AG09309 (cell line): ENCODE data around the gene NMRK1.

Source experiments
- DNase-seq: peaks from one replicate; pipeline ENCODE4 v3.0.0-alpha.2; 2010; ENCODE audit warnings: low read depth
- H3K4me3 ChIP-seq: 2 replicates; pipeline ENCODE4 v1.5.1; 2011; ENCODE audit warnings: mild to moderate bottlenecking, low read depth, low read length, moderate library complexity; ENCODE audit not compliant: control insufficient read depth
- TF ChIP-seq, protein P1 (sequence below): IDR thresholded peaks from 2 replicates; pipeline ENCODE4 v1.5.1; 2011; ENCODE audit warnings: mild to moderate bottlenecking, low read depth, low read length, inconsistent platforms; ENCODE audit not compliant: insufficient read depth, control insufficient read depth; ENCODE audit errors: missing control alignments

Gene NMRK1

DNA sequence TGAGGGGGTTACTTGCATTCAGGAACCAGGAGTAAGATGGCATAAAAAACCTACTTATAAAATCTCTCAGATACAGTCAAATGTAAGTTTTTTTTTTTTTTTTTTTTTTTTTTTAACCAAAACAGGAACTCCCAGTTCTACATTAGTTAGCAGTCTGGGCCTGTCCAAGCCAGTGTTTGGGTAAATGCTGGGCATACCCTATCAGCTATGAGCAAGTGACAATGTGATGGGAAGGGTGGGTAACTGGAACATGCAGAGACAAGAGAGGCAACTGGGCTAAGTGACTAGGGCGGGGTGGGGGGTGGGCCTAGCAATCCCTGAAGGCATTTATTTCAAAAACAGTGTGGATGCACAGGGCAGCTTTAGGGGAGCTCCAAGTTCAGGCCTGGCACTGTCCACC lies 2.3 kb downstream of the NMRK1 start:
- H3K4me3 ChIP-seq, result no peak overlapping the region
- no peak for DNase-seq
- TF ChIP-seq, protein P1, sequence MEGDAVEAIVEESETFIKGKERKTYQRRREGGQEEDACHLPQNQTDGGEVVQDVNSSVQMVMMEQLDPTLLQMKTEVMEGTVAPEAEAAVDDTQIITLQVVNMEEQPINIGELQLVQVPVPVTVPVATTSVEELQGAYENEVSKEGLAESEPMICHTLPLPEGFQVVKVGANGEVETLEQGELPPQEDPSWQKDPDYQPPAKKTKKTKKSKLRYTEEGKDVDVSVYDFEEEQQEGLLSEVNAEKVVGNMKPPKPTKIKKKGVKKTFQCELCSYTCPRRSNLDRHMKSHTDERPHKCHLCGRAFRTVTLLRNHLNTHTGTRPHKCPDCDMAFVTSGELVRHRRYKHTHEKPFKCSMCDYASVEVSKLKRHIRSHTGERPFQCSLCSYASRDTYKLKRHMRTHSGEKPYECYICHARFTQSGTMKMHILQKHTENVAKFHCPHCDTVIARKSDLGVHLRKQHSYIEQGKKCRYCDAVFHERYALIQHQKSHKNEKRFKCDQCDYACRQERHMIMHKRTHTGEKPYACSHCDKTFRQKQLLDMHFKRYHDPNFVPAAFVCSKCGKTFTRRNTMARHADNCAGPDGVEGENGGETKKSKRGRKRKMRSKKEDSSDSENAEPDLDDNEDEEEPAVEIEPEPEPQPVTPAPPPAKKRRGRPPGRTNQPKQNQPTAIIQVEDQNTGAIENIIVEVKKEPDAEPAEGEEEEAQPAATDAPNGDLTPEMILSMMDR, result no peak

DNA sequence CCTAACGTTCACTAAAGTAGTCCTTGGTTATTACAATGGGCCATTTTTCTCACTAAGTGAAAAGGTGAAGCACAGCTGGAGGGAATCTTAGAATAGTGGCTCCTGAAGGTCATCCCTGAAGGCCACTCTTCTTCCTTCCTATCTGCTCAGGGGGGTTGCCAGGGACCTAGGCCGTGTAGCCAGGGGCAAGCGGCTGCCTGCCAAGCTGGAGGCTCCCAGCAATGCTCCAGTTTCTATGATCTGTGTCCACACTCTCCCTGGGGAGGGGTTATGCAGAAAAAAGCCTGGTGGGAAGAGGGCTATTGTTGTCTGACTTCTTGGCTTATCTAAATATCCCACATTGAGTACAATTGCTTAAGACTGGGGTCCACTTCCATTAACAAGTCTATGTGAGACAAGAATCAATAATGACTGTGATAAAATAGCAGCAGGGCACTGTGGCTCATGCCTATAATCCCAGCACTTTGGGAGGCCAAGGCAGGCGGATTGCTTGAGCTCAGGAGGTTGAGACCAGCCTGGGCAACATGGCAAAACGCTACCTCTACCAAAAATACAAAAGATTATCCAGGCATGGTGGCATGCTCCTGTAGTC lies 3.8 kb downstream of the NMRK1 start:
- H3K4me3 ChIP-seq, result no peak overlapping the region
- DNase-seq, result no peak
- TF ChIP-seq, protein P1, result no peak

DNA sequence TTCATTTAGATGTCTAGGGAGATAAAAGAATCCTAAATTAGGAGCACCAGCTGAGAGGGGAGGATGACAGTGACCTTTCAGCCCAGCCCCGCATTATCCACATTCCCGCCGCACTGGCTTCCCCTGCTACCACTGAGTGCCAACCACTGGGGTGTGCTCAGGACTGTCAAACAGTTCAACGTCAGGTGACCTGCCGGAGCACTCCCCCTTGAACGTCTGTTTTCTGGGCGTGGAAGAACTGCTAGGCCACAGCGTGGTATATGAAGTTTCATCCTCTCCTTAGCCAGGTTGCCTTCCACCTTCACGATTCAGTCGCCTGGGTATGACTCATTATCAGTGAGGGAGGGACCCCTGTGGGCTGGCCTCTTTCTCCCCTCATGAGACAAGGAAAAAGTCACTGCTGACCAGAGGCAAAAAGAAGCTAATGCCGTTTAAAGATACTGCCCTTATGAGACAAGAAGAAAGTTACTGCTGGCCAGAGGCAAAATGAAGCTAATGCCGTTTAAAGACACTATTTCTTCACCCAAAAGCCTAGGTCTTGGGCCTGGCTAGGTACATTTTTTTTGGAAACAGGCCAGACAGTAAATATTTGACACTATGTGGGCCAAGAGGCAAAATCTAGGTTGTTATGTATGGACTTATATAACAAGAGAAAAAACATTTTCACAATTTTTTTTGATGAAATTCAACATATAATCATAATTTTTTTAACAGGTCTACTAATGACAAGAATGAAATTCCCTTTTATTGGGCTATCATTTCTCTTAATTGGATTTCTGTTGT lies 4.6 kb downstream of the NMRK1 start:
- TF ChIP-seq, protein P1, result no peak
- no peak for DNase-seq
- H3K4me3 ChIP-seq, result no peak overlapping the region

DNA sequence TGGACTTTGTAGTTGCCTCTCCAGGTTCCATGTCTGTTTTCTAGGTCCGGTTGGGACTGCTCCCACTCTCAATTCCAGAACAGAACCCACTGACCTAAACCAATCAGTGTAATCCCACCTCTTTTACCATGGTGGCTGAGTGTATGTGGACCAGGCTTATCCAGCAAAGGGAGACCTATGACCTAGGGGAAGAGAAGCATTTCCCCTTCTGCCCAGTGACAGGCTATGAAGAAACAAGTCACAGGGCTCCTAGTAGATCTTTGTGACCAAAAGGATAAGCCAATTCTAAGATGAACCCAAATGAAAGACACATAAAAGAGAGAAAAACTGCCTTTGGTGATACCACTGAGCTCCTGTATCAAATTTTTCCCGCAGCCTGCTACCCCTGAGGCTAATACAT lies 6.3 kb downstream of the NMRK1 start:
- no peak for DNase-seq
- TF ChIP-seq, protein P1, result no peak
- H3K4me3 ChIP-seq, result no peak overlapping the region

DNA sequence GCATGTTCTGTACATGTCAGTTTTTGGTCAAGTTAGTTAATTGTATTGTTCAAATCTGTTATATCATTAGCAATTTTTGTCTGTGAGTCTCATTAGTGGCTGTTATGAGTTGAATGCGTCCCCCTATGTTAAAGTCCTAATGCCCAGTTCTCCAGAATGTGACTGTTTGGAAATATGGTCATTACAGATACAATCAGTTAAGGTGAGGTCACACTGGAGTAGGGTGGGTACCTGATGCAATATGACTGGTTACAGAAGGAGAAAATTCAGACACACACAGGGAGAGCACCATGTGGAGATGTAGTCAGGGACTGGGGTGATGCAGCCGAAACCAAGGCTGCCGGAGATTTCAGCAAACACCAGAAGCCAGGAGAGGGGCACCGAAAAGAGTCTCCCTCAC lies 15.1 kb downstream of the NMRK1 start:
- no peak for DNase-seq
- TF ChIP-seq, protein P1, result no peak
- H3K4me3 ChIP-seq, result no peak overlapping the region

DNA sequence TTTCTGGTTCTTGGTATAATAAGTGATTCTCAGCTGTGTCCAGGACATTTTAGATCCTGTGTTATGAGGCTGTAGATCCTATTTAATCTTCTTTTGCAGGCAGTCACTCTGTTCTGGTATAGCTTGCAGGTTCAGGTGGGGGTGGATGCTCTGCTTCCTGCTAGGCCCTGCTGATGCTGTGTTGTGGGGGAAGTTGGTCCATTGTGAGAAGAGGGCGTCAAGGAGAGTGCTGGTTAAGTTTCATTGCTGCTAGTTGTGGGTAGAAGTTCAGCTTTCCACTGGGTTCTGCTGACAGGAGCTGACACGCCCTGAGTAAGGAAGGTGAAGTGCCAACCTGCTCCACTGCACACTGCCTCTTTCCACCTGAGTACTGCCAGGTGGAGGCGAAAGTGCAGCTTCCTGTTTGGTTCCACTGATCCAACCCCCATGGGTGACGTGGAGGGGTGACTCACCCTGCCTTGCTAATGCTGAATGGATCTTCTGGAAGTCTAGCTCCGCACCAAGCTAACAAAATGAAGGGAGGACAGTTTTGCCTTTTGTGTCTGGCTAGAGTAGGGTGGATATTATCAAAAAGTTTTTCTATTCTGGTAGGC lies 16.3 kb downstream of the NMRK1 start:
- DNase-seq, result no peak
- H3K4me3 ChIP-seq, result no peak overlapping the region
- TF ChIP-seq, protein P1, result no peak
